HL-60 (cell line): ENCODE data around the gene CCRL2.

Experiments
- SPI1 ChIP-seq: IDR thresholded peaks from 2 replicates; pipeline ENCODE4 v1.6.1; 2012; ENCODE audit warnings: low read depth, mild to moderate bottlenecking, borderline replicate concordance
- TF ChIP-seq, protein P1 (sequence below): IDR thresholded peaks from 2 replicates; pipeline ENCODE4 v1.6.1; 2012; ENCODE audit warnings: low read depth; ENCODE audit not compliant: insufficient replicate concordance
- TF ChIP-seq, protein P2 (sequence below): IDR thresholded peaks from one replicate; pipeline ENCODE4 v1.5.1; 2011; ENCODE audit warnings: low read length, control low read depth, inconsistent platforms; ENCODE audit not compliant: insufficient read depth

DNA sequence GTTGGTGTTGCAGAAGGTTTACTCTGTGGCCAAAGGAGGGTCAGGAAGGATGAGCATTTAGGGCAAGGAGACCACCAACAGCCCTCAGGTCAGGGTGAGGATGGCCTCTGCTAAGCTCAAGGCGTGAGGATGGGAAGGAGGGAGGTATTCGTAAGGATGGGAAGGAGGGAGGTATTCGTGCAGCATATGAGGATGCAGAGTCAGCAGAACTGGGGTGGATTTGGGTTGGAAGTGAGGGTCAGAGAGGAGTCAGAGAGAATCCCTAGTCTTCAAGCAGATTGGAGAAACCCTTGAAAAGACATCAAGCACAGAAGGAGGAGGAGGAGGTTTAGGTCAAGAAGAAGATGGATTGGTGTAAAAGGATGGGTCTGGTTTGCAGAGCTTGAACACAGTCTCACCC is 32.3 kb upstream of the CCRL2 start:
- TF ChIP-seq, protein P1, sequence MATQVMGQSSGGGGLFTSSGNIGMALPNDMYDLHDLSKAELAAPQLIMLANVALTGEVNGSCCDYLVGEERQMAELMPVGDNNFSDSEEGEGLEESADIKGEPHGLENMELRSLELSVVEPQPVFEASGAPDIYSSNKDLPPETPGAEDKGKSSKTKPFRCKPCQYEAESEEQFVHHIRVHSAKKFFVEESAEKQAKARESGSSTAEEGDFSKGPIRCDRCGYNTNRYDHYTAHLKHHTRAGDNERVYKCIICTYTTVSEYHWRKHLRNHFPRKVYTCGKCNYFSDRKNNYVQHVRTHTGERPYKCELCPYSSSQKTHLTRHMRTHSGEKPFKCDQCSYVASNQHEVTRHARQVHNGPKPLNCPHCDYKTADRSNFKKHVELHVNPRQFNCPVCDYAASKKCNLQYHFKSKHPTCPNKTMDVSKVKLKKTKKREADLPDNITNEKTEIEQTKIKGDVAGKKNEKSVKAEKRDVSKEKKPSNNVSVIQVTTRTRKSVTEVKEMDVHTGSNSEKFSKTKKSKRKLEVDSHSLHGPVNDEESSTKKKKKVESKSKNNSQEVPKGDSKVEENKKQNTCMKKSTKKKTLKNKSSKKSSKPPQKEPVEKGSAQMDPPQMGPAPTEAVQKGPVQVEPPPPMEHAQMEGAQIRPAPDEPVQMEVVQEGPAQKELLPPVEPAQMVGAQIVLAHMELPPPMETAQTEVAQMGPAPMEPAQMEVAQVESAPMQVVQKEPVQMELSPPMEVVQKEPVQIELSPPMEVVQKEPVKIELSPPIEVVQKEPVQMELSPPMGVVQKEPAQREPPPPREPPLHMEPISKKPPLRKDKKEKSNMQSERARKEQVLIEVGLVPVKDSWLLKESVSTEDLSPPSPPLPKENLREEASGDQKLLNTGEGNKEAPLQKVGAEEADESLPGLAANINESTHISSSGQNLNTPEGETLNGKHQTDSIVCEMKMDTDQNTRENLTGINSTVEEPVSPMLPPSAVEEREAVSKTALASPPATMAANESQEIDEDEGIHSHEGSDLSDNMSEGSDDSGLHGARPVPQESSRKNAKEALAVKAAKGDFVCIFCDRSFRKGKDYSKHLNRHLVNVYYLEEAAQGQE = no peak
- TF ChIP-seq, protein P2, sequence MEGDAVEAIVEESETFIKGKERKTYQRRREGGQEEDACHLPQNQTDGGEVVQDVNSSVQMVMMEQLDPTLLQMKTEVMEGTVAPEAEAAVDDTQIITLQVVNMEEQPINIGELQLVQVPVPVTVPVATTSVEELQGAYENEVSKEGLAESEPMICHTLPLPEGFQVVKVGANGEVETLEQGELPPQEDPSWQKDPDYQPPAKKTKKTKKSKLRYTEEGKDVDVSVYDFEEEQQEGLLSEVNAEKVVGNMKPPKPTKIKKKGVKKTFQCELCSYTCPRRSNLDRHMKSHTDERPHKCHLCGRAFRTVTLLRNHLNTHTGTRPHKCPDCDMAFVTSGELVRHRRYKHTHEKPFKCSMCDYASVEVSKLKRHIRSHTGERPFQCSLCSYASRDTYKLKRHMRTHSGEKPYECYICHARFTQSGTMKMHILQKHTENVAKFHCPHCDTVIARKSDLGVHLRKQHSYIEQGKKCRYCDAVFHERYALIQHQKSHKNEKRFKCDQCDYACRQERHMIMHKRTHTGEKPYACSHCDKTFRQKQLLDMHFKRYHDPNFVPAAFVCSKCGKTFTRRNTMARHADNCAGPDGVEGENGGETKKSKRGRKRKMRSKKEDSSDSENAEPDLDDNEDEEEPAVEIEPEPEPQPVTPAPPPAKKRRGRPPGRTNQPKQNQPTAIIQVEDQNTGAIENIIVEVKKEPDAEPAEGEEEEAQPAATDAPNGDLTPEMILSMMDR = no peak
- TF ChIP-seq SPI1 = no peak
